ENCODE measurements around the gene PDE1C.

DNA sequence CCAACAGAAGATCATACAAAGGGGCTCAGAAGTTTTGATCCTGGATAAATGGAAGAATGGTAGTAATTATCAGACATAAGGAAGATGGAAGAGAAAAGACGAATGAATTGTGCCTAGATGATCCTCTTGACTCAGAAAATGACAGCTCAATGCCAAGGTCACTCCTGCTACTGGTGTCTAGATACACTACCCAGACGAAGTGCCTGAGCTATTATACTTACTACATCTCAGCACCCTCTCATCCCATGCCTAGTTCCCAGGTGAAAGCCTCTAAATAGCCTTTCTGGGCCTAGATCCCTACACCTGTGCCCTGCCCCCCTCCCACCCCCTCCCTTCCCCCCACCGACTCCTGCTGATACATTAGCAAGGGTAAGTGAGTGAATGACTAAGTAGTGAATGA is 25.5 kb downstream of the PDE1C start:
- TF ChIP-seq, protein P1, sequence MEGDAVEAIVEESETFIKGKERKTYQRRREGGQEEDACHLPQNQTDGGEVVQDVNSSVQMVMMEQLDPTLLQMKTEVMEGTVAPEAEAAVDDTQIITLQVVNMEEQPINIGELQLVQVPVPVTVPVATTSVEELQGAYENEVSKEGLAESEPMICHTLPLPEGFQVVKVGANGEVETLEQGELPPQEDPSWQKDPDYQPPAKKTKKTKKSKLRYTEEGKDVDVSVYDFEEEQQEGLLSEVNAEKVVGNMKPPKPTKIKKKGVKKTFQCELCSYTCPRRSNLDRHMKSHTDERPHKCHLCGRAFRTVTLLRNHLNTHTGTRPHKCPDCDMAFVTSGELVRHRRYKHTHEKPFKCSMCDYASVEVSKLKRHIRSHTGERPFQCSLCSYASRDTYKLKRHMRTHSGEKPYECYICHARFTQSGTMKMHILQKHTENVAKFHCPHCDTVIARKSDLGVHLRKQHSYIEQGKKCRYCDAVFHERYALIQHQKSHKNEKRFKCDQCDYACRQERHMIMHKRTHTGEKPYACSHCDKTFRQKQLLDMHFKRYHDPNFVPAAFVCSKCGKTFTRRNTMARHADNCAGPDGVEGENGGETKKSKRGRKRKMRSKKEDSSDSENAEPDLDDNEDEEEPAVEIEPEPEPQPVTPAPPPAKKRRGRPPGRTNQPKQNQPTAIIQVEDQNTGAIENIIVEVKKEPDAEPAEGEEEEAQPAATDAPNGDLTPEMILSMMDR (conservative IDR thresholded peaks at IDR 0.05), result no peak
- TF ChIP-seq ZFX (IDR thresholded peaks at IDR 0.05), result no peak
